Measurements from ENCODE around the gene ALPP.

ALPP gene

GRCh38 chr2:232410238-232410900 lies 31.8 kb downstream of the ALPP start:
- H3K9me3 Mint-ChIP-seq: no peaks in the 10 kb centered on the region
- no peak overlapping the region for H3K4me3 Mint-ChIP-seq
- peaks cover 54% of the 10 kb centered on the region for H3K27me3 Mint-ChIP-seq (ENCODE audit: low read depth, poor library complexity)
- no peak overlapping the region for H3K27ac Mint-ChIP-seq
- TF ChIP-seq CTCF (IDR thresholded peaks at IDR 0.05): no peak
- no peaks in the 10 kb centered on the region for H3K36me3 Mint-ChIP-seq (ENCODE audit: low read depth)
- H3K4me1 Mint-ChIP-seq: no peaks in the 10 kb centered on the region
- DNase-seq: no peak

- no peak for DNase-seq
- no peaks in the 10 kb centered on the region for H3K36me3 Mint-ChIP-seq (ENCODE audit: low read depth)
- TF ChIP-seq CTCF (IDR thresholded peaks at IDR 0.05): no peak
- no peaks in the 10 kb centered on the region for H3K9me3 Mint-ChIP-seq
- H3K4me1 Mint-ChIP-seq: no peaks in the 10 kb centered on the region
- no peak overlapping the region for H3K27ac Mint-ChIP-seq
- H3K27me3 Mint-ChIP-seq (ENCODE audit: low read depth, poor library complexity): peaks cover 68% of the 10 kb centered on the region
- H3K4me3 Mint-ChIP-seq: no peak overlapping the region
Measured at GRCh38 chr2:232411901-232412629, 33.5 kb downstream of the ALPP start.

- Mint-ChIP-seq H3K27ac (no peak overlapping the region), H3K27me3 (ENCODE audit: low read depth, poor library complexity) (peaks cover 78% of the 10 kb centered on the region), H3K36me3 (ENCODE audit: low read depth) (no peaks in the 10 kb centered on the region), H3K9me3 (no peaks in the 10 kb centered on the region), H3K4me1 (no peaks in the 10 kb centered on the region), H3K4me3 (no peak overlapping the region)
- no peak for TF ChIP-seq CTCF (IDR thresholded peaks at IDR 0.05)
- DNase-seq: no peak
Measured at GRCh38 chr2:232412986-232413385, 34.4 kb downstream of the ALPP start.

- Mint-ChIP-seq H3K27ac (no peak overlapping the region), H3K4me3 (no peak overlapping the region), H3K27me3 (ENCODE audit: low read depth, poor library complexity) (peaks cover 96% of the 10 kb centered on the region), H3K36me3 (ENCODE audit: low read depth) (no peaks in the 10 kb centered on the region), H3K4me1 (peaks cover 11% of the 10 kb centered on the region), H3K9me3 (no peaks in the 10 kb centered on the region)
- DNase-seq: no peak
- TF ChIP-seq CTCF (IDR thresholded peaks at IDR 0.05): no peak
Measured at GRCh38 chr2:232415138-232415690, 36.7 kb downstream of the ALPP start.

- Mint-ChIP-seq H3K9me3 (no peaks in the 10 kb centered on the region), H3K4me3 (no peak overlapping the region), H3K4me1 (peaks cover 11% of the 10 kb centered on the region), H3K36me3 (ENCODE audit: low read depth) (no peaks in the 10 kb centered on the region), H3K27me3 (ENCODE audit: low read depth, poor library complexity) (peaks cover 96% of the 10 kb centered on the region), H3K27ac (no peak overlapping the region)
- no peak for DNase-seq
- no peak for TF ChIP-seq CTCF (IDR thresholded peaks at IDR 0.05)
Measured at GRCh38 chr2:232415736-232416520, 37.4 kb downstream of the ALPP start.

Measured in nephron progenitor cell (in vitro differentiated cells).